ENCODE measurements around the gene LAD1. TPM values are rescaled to one million over a fixed set of nuclear protein-coding genes. Genes with fewer than 3 reads are reported as not detected.
A peak's percentile ranks its signal among the peaks of the same experiment; 100 is the strongest.

The LAD1 gene
- total RNA-seq, 1 donor from 2014 or later = not detected

GRCh38 chr1:201365251-201365650 lies 33.9 kb downstream of the LAD1 start:
- no peaks in the 10 kb centered on the region for H3K36me3 Mint-ChIP-seq (ENCODE audit: low read depth)
- H3K4me3 Mint-ChIP-seq = no peak overlapping the region
- no peaks in the 10 kb centered on the region for H3K9me3 Mint-ChIP-seq
- DNase-seq (ENCODE audit: low read depth, low spot score) = no peak
- H3K4me1 Mint-ChIP-seq = no peaks in the 10 kb centered on the region
- peaks cover 8% of the 10 kb centered on the region for H3K27me3 Mint-ChIP-seq (ENCODE audit: low read depth)
- peak overlapping the region; percentile 12 for H3K27ac Mint-ChIP-seq (ENCODE audit: unreplicated experiment)
- no peak for TF ChIP-seq CTCF (conservative IDR thresholded peaks at IDR 0.05)

GRCh38 chr1:201364808-201365105 lies 34.4 kb downstream of the LAD1 start:
- no peak for DNase-seq (ENCODE audit: low read depth, low spot score)
- no peaks in the 10 kb centered on the region for H3K36me3 Mint-ChIP-seq (ENCODE audit: low read depth)
- peaks cover 8% of the 10 kb centered on the region for H3K27me3 Mint-ChIP-seq (ENCODE audit: low read depth)
- H3K9me3 Mint-ChIP-seq = no peaks in the 10 kb centered on the region
- TF ChIP-seq CTCF (conservative IDR thresholded peaks at IDR 0.05) = no peak
- no peaks in the 10 kb centered on the region for H3K4me1 Mint-ChIP-seq
- no peak overlapping the region for H3K27ac Mint-ChIP-seq (ENCODE audit: unreplicated experiment)
- no peak overlapping the region for H3K4me3 Mint-ChIP-seq

- no peak for TF ChIP-seq CTCF (conservative IDR thresholded peaks at IDR 0.05)
- no peak overlapping the region for H3K4me3 Mint-ChIP-seq
- no peak for DNase-seq (ENCODE audit: low read depth, low spot score)
- no peaks in the 10 kb centered on the region for H3K36me3 Mint-ChIP-seq (ENCODE audit: low read depth)
- H3K4me1 Mint-ChIP-seq = no peaks in the 10 kb centered on the region
- H3K27ac Mint-ChIP-seq (ENCODE audit: unreplicated experiment) = no peak overlapping the region
- no peaks in the 10 kb centered on the region for H3K9me3 Mint-ChIP-seq
- peaks cover 4% of the 10 kb centered on the region for H3K27me3 Mint-ChIP-seq (ENCODE audit: low read depth)
These were observed 35.7 kb downstream of the LAD1 start for GRCh38 chr1:201363467-201363866.

GRCh38 chr1:201362906-201363305 lies 36.2 kb downstream of the LAD1 start:
- Mint-ChIP-seq H3K9me3 (no peaks in the 10 kb centered on the region), H3K4me3 (no peak overlapping the region), H3K27ac (ENCODE audit: unreplicated experiment) (no peak overlapping the region), H3K36me3 (ENCODE audit: low read depth) (no peaks in the 10 kb centered on the region), H3K4me1 (no peaks in the 10 kb centered on the region), H3K27me3 (ENCODE audit: low read depth) (peaks cover 4% of the 10 kb centered on the region)
- TF ChIP-seq CTCF (conservative IDR thresholded peaks at IDR 0.05) = no peak
- DNase-seq (ENCODE audit: low read depth, low spot score) = no peak

- Mint-ChIP-seq H3K4me1 (no peaks in the 10 kb centered on the region), H3K27me3 (ENCODE audit: low read depth) (no peaks in the 10 kb centered on the region), H3K27ac (ENCODE audit: unreplicated experiment) (peak overlapping the region; percentile 75), H3K9me3 (no peaks in the 10 kb centered on the region), H3K36me3 (ENCODE audit: low read depth) (no peaks in the 10 kb centered on the region), H3K4me3 (no peak overlapping the region)
- DNase-seq (ENCODE audit: low read depth, low spot score) = peak; percentile 65
- peak; percentile 91 for TF ChIP-seq CTCF (conservative IDR thresholded peaks at IDR 0.05)
These were observed 37.2 kb downstream of the LAD1 start for GRCh38 chr1:201361652-201362504.
